ENCODE results near the gene METTL23.
"Not testable (repeated sequence)": the region's sequence is repeated elsewhere in the genome, so short reads cannot be mapped to it uniquely, and the experiment has no call there.

The METTL23 gene

DNA sequence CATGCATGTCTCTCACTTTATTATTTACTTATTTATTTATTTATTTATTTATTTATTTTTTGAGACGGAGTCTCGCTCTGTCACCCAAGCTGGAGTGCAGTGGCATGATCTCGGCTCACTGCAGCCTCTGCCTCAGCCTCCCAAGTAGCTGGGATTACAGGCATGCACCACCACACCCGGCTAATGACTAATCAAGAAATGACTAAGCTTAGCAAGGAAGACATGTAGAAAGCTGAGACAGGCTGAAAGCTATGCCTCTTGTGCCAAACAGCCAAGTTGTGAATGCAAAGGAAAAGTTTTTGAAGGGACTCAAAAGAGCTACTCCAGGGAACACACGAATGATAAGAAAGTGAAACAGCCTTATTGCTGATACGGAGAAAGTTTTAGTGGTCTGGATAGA, 19.1 kb downstream of the METTL23 start:
- not testable (repeated sequence) for H3K4me3 ChIP-seq (ENCODE audit: low read length); DNase-seq (ENCODE audit: low read depth, low spot score)

DNA sequence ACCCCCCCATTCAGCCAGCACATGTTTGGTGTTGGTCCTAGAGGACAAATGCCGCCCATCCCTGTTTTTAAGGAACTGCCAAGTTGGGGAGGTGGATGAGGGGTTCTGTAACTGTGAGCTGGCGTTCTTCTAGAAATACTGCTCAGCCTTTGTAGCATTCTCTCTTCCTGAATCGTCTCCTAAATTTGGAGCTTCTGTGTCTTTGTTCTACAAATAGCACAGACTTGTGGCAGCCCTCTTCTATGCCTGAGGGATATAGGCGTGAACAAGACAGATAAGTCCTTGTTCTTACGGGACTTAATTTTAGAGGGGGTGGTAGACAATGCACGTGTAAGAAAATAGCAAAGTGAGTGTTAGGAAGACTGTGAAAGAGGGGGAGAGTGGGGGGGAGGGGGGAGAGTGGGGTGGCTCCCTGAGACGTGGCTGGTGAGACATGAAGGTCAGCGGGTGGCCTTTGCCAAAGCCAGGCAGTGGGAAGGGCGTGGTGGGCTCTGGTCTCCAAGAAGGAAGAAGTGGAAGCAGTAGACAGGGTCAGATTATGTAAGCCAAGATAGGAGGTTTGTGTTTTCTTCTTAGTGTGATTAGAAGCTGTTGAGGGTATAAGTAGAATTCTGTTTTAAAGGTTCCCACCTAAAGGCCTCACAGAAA, 21.2 kb downstream of the METTL23 start:
- no peak overlapping the region for H3K4me3 ChIP-seq (ENCODE audit: low read length)
- DNase-seq (ENCODE audit: low read depth, low spot score): no peak

GRCh38 chr17:76748657-76749056, 22.0 kb downstream of the METTL23 start:
- DNase-seq (ENCODE audit: low read depth, low spot score): no peak
- no peak overlapping the region for H3K4me3 ChIP-seq (ENCODE audit: low read length)

- H3K4me3 ChIP-seq (ENCODE audit: low read length): no peak overlapping the region
- DNase-seq (ENCODE audit: low read depth, low spot score): no peak
These were observed 24.9 kb downstream of the METTL23 start for GRCh38 chr17:76751416-76751993.

DNA sequence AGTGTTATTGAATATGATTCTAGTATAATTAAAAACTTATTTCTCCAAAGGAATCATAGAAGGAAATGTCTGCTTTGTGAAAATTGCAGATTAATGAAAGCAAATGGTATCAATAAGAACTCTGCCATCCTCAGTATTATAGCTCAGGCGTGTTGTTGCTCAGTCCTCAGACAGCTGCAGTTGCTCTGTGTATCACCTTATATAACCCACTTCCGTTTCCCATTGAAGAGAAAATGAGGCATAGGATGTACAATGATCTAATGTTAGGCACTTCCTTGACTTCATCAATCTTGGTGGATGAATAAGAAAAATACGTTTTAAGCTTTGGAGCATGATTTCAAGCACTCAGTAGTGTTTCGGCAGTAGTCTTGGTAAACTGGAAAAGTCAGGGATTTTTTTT, 25.4 kb downstream of the METTL23 start:
- DNase-seq (ENCODE audit: low read depth, low spot score): peak; percentile 82
- H3K4me3 ChIP-seq (ENCODE audit: low read length): no peak overlapping the region

DNA sequence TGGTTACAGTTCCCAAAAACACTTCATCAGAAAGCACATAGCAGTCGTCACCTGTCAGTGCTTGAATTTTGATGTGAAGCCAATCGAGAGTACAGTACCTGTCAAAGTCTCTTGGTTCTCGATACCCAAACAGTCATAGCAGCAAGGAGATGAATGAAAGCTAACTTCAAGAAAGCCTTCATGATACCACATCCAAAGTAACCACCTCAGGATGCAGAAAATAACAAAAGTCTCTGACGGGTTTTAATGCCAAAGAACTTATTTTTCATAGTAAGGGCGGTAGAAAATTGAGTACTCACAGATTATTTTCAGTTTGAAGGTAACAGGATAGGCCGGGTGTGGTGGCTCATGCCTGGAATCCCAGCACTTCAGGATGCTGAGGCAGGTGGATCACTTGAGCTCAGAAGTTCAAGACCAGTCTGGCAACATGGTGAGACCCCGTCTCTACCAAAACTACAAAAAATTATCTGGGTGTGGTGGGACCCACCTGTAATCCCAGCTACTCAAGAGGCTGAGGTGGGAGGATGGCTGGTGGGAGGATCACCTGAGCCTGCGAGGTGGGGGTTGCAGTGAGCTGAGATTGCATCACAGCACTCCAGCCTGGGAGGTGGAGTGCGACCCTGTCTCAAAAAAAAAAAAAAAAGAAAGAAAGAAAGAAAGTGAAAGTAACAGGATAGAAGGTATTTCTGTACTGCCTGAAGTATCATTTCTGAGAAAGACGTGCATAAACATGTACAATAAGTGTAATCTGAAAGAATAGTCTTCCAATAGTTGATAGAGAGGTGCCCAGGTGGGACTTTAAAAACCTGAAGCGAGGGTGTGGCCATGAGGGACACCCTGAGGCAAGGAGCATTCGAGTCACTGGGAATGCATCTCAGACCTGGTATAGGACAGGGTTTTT, 26.7 kb downstream of the METTL23 start:
- DNase-seq (ENCODE audit: low read depth, low spot score): no peak
- H3K4me3 ChIP-seq (ENCODE audit: low read length): peak overlapping the region; percentile 30

DNA sequence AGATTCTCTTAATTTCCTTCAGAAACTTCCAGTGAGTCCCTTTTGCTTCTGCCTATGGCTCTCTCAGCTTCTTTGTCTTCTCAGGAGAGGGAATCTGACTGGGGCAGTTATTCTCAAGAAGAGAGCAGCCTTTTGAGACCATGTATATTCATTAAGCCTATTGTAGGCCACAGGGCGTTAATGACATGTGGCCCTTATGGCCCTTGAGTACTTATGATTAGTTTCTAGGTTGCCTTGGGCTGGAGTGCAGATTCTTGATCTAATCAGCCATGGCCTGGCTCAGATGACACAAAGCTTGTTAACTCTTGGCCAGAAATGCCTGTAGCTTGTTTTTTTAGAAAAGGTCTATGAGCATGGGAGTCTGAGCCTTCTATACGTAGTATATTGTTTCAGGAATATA, 28.6 kb downstream of the METTL23 start:
- DNase-seq (ENCODE audit: low read depth, low spot score): no peak
- H3K4me3 ChIP-seq (ENCODE audit: low read length): no peak overlapping the region

- DNase-seq (ENCODE audit: low read depth, low spot score): no peak
- H3K4me3 ChIP-seq (ENCODE audit: low read length): no peak overlapping the region
These were observed 30.6 kb downstream of the METTL23 start for GRCh38 chr17:76757256-76757655.

DNA sequence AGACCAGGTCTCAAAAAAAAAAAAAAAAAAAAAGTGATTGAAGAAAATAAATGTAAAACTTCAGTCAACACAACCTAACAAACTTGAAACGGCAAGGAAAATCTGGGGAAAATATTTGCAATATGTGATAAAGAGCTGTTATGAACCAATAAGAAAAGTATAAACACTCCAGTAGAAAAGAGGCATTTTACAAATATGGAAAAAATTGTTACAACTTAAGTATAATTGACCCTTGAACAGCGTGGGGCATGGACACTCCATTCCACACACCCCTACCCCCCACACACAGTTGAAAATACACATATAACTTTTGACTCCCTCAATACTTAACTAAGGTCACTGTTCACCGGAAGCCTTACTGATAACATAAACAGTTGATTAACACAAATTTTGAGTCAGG, 31.9 kb downstream of the METTL23 start:
- no peak overlapping the region for H3K4me3 ChIP-seq (ENCODE audit: low read length)
- no peak for DNase-seq (ENCODE audit: low read depth, low spot score)

DNA sequence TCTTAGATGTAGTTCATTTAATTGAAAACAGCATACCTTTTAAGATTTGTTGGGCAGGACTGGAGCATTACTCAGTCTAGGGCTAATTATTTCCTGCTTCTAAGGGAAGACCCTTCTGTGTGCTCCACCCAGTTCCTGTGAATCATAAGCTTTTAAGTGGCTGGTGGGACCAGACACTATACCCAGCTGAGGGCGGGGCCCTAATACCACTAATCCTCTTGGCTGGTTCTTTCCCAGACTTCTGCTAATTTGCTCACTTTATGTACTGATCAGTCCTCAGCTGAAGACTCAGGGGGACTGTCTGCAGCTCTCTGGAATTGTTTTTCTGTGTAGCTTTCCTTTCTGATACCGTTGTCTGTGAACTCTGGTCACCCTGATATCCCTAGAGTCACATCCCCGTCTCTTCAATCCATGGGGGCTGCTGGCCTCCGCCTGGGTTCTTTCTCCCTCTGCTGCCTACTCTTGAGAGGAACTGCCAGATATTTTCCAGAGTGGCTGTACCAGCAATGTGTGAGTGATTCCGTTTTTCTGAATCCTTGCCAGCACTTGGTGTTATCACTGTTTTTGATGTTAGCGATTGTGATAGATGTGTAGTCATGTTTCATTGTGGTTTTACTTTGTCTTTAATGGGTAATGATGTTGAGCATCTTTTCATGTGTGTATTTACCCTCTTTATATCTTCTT, 46.3 kb downstream of the METTL23 start:
- peak; percentile 75 for DNase-seq (ENCODE audit: low read depth, low spot score)
- peak overlapping the region; percentile 6 for H3K4me3 ChIP-seq (ENCODE audit: low read length)

DNA sequence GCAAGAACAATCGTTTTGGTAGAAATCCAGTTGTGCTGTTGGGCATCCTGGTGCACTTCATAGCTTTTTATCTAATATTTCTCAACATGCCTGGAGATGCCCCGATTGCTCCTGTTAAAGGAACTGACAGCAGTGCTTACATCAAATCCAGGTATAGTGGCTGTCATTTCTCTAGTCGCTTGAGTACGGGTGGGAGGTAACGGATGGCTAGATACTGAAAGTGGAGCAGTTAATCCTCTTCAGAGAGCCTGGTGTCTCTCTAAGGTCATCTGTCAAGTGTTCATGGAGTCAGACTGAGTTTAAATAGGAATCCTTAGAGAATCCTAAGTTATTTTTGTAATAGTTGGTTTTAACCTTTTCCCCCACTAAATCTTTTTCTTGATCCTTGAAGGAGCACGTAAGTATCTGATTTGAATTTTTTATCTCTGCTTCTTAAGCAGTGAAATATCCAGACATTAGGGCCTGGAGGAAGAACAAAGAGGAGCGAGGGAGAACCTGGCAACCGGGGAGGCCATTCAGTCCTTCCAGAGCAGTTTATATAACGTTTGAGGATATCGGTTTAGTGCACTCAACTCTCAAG, 48.5 kb downstream of the METTL23 start:
- DNase-seq (ENCODE audit: low read depth, low spot score): no peak
- no peak overlapping the region for H3K4me3 ChIP-seq (ENCODE audit: low read length)

DNA sequence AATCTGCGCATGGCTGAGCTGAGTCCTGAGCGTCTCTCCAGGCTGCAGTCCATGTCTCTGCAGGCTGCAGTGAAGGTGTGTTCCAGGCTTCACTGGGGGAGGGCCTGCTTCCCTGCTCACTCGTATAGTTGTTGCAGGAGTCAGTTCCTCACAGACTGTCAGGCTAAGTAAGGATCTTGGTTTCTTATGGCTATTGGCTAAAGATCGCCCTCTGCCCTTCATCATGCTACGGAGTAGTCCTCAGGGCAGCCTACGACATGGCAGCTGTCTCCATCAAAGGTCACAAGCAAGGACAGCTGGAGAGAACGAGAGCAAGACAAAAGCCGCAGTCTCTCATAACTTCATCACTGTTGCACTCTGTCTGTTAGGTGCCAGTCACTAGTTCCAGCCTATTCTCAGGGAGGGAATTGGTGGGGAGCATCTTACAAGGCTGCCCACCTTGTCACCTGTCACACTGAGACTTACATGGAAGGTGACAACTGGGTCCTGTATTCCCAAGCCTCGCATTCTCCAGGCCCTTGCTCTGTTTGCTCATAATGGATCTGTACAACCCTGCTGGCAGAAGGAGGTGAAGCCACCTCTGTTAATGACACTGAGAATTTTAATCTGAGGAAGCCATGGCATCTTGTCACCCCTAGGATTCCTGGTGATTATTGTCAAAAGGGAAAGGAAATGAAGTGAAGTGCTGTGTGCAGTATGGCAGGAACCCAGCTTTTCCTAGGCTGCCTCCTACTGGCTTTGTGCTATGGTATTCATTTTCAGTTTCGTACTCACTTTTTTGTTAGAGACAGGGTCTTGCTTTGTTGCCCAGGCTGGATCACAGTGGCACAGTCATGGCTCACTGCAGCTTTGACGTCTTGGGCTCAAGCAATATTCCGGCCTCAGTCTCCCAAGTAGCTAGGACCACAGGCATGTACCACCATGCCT, 54.7 kb downstream of the METTL23 start:
- no peak overlapping the region for H3K4me3 ChIP-seq (ENCODE audit: low read length)
- peak; percentile 21 for DNase-seq (ENCODE audit: low read depth, low spot score)

- DNase-seq (ENCODE audit: low read depth, low spot score): no peak
- no peak overlapping the region for H3K4me3 ChIP-seq (ENCODE audit: low read length)
These were observed 56.5 kb downstream of the METTL23 start for GRCh38 chr17:76783146-76783545.
